Ishikawa (cell line): ENCODE results near the gene TMEM272.

Source experiments
- EP300 ChIP-seq: IDR thresholded peaks from 2 replicates; pipeline ENCODE4 v1.6.1; 2012; ENCODE audit warnings: borderline replicate concordance
- FOXM1 ChIP-seq: IDR thresholded peaks from 2 replicates; pipeline ENCODE4 v1.6.1; 2012; ENCODE audit warnings: low read depth, borderline replicate concordance
- MAX ChIP-seq: IDR thresholded peaks from 2 replicates; pipeline ENCODE4 v1.6.1; 2012
- RAD21 ChIP-seq: IDR thresholded peaks from 2 replicates; pipeline ENCODE4 v1.6.1; 2012; ENCODE audit warnings: low read depth
- REST ChIP-seq: IDR thresholded peaks from 2 replicates; pipeline ENCODE4 v1.6.1; 2012; ENCODE audit warnings: low read depth, mild to moderate bottlenecking
- USF1 ChIP-seq: IDR thresholded peaks from 2 replicates; pipeline ENCODE4 v1.6.1; 2012

GRCh38 chr13:51782026-51782710, 62.8 kb downstream of the TMEM272 start:
- no peak for TF ChIP-seq MAX
- TF ChIP-seq USF1, result no peak
- TF ChIP-seq REST, result no peak
- no peak for TF ChIP-seq EP300
- no peak for TF ChIP-seq FOXM1
- no peak for TF ChIP-seq RAD21
